SHP77 (cell line): ENCODE data around the gene TMF1.

Source experiments
- DNase-seq, 2 experiments: peaks; one replicate each; lab custom pipeline; 2025; lab: John Stamatoyannopoulos, UW

TMF1 gene

GRCh38 chr3:68977486-68978167 lies 74.5 kb downstream of the TMF1 start:
- DNase-seq, result no peak

- DNase-seq, result no peak
Observed at GRCh38 chr3:68974711-68975110, 77.4 kb downstream of the TMF1 start.

- DNase-seq, result no peak
Observed at GRCh38 chr3:68973639-68974038, 78.5 kb downstream of the TMF1 start.

GRCh38 chr3:68972358-68972979 lies 79.7 kb downstream of the TMF1 start:
- DNase-seq, result peak; percentile 42 to 59
